ENCODE results near the gene ABCD1.

Gene ABCD1

DNA sequence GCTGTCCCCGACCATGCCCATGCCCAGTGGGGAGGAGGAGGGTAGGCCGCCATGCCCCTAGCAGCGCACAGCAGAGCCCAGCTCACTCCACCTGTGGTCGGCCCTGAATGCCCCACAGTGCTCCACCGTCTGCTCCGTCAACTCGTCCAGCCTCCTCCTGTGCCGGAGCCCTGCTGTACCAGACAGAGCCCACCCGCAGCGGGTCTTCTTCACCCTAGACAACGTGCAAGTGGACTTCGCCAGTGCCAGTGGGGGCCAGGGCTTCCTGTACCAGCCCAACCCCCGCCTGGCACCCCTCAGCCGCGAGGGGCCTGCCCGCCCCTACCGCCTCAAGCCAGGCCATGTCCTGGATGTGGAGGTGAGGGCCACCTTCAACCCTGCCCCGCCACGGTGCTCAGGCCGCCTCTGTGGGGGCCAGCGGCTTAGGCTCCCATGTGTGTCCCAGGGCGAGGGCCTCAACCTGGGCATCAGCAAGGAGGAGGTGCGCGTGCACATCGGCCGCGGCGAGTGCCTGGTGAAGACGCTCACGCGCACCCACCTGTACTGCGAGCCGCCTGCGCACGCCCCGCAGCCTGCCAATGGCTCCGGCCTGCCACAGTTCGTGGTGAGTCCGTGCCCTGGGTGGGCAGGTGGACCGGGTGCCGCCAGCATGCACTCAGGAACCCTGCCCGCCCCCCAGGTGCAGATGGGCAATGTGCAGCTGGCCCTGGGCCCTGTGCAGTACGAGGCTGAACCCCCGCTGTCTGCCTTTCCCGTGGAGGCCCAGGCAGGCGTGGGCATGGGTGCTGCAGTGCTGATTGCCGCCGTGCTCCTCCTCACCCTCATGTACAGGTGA lies 49.3 kb downstream of the ABCD1 start:
- DNase-seq (ENCODE audit: low read depth): no peak

DNA sequence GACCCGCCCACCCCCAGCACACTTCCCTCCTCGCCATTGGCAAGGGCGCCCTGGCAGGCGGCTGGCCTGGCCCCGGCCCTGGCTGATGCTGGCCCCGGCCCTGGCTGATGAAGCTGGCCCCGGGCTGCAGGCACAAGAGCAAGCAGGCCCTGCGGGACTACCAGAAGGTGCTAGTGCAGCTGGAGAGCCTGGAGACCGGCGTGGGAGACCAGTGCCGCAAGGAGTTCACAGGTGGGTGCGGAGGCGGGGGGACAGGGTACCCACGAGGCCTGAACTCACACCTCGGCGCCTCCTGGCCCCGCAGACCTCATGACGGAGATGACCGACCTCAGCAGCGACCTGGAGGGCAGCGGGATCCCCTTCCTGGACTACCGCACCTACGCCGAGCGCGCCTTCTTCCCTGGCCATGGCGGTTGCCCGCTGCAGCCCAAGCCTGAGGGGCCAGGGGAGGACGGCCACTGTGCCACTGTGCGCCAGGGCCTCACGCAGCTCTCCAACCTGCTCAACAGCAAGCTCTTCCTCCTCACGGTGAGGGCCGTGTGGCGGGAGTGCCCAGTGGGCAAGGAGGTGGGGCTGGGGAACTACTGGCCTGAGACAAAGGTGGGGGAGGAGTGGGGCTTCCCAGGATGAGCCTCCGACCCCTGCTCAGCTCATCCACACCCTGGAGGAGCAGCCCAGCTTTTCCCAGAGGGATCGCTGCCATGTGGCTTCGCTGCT lies 50.1 kb downstream of the ABCD1 start:
- DNase-seq (ENCODE audit: low read depth): no peak

DNA sequence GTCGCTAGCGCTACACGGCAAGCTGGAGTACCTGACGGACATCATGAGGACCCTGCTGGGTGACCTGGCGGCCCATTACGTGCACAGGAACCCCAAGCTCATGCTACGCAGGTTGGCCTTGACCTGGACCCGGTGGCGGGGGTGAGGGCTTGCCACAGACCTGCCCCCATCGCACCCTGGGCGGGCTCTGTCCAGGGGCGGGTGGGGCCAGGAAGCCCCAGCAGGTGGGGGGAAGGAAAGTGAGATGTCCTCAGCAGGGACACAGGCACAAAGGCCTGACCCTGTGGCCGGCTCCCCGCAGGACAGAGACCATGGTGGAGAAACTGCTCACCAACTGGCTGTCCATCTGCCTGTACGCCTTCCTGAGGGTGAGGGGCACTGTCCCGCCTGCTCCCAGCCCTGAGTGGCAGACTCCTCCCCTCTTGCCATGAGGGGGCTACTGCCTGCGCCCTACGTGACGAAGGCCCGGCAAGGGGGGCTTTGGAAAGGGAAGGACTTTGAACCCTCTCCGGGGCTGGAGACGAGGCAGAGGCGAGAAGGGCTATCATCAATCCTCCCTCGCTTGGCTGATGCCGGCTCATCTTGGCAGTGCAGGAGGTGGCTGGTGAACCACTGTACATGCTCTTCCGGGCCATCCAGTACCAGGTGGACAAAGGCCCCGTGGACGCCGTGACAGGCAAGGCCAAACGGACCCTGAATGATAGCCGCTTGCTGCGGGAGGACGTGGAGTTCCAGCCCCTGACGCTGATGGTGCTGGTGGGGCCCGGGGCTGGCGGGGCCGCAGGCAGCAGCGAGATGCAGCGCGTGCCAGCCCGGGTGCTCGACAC lies 50.9 kb downstream of the ABCD1 start:
- no peak for DNase-seq (ENCODE audit: low read depth)

DNA sequence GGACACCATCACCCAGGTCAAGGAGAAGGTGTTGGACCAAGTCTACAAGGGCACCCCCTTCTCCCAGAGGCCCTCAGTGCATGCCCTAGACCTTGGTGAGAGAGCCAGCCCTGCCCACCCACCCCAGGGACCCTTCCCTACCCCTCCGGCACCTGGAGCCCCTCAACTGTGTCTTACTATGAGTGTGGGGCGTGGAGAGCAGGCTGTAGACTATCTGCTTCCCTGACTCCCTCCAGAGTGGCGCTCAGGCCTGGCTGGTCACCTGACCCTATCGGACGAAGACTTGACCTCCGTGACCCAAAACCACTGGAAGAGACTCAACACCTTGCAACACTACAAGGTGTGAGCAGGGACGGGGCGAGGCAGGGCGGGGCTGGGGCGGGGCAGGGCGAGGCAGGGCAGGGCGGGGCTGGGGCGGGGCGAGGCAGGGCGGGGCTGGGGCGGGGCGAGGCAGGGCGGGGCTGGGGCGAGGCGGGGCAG lies 51.5 kb downstream of the ABCD1 start:
- DNase-seq (ENCODE audit: low read depth): no peak

DNA sequence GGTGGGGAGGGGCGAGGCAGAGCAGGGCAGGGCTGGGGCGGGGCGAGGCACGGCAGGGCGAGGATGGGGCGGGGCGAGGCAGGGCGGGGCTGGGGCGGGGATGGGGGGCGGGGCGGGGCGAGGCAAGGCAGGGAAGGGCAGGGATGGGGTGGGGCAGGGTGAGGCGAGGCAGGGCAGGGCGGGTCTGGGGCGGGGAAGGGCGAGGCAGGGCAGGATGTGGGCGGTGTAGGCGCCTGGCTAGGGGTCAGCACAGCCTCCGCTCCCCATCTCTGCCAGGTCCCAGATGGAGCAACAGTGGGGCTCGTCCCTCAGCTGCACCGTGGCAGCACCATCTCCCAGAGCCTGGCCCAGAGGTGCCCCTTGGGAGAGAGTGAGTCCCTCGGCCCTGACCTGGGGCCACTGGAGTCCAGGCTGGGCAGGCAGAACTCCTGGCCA lies 52.0 kb downstream of the ABCD1 start:
- DNase-seq (ENCODE audit: low read depth): no peak

DNA sequence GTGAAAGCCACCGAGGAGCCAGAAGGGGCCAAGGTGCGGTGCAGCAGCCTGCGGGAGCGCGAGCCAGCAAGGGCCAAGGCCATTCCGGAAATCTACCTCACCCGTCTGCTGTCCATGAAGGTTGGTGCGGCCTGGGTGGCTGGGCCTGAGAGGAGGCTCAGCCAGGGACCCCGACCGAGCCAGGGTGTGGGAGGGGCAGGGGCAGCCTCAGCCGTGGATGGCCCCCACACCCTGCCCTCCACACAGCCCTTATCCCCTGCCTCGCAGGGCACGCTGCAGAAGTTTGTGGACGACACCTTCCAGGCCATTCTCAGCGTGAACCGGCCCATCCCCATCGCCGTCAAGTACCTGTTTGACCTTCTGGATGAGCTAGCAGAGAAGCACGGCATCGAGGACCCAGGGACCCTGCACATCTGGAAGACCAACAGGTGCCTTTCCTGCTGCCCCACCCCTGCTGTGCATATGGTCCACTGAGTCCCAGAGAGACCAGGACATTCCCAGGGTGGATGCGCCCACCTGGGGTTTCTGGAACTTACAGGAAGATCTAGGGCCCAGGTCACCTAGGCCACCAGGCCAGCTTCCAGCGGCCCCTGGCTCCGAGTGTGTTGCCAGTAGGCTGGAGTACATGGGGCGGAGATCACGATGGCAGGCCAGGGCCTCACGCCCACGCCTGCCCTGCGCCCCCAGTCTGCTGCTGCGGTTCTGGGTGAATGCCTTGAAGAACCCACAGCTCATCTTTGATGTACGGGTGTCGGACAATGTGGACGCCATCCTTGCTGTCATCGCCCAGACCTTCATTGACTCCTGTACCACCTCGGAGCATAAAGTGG lies 52.8 kb downstream of the ABCD1 start:
- no peak for DNase-seq (ENCODE audit: low read depth)

DNA sequence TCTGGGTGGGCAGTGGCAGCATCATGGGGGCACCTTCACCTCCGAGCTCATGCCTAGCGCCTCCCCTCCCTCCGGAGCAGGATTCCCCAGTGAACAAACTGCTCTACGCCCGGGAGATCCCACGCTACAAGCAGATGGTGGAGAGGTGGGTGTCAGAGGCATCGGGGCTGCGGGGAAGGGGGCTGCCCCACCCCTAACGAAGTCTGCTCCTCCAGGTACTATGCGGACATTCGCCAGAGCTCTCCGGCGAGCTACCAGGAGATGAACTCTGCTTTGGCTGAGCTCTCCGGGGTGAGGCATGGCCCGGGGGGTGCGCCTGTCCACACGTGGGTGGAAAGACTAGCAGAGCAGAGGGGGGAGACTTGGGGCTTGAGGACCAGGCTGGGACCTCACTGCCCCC lies 53.5 kb downstream of the ABCD1 start:
- DNase-seq (ENCODE audit: low read depth): no peak

DNA sequence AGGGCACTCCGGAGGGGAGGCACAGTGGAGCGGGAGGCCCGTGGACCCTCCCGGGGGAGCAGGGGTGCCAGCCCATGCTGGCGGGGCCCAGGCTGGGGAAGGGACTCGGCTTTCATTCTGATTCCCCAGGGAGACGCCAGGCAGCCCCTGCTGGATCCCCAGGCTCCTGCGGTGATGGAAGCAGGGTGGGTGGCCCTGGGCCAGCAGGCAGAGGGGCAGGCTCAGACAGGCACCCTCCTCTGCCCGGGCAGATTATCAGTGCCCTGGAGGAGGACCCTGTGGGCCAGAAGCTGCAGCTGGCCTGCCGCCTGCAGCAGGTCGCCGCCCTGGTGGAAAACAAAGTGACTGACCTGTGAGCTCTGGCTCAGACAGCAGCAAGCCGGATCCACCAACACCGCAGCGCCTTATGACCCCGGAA lies 54.0 kb downstream of the ABCD1 start:
- no peak for DNase-seq (ENCODE audit: low read depth)

DNA sequence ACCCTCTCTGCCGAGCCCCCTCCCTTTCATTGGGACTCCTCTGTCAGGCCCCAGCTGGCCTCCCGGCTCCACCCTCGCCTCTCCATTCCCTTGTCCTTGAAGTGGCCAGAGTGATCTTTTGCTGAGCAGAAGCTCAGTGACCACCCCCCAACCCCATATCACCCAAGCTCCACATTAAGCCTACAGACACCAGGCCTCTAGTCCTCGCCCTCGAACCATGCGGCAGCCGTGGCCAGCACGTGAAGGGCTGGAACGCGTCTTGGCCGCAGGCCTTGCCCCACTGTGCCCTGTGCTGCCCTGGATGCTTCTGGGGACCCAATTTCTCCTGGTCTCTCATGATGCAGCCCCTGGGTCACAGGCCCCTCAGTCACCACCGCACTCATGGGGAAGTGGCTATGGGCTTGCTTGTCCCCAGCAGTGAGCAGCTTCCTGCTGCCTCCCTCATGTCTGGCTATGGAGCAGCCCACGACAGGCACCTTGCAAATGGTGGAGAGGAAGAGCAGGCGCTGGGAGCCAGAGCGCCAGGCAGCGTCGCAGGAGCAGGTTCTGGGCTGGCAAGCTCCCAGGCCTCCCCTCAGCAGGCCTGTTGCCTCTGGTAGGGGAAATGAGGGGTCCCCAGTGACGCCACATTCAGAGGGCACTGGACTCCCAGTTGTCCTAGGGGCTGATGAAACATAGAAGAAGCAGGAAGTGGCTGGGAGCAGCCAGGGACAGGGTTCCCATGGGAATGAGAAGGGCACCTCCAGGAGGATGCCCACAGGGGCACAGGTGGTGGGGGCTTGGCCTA lies 55.4 kb downstream of the ABCD1 start:
- no peak for DNase-seq (ENCODE audit: low read depth)

DNA sequence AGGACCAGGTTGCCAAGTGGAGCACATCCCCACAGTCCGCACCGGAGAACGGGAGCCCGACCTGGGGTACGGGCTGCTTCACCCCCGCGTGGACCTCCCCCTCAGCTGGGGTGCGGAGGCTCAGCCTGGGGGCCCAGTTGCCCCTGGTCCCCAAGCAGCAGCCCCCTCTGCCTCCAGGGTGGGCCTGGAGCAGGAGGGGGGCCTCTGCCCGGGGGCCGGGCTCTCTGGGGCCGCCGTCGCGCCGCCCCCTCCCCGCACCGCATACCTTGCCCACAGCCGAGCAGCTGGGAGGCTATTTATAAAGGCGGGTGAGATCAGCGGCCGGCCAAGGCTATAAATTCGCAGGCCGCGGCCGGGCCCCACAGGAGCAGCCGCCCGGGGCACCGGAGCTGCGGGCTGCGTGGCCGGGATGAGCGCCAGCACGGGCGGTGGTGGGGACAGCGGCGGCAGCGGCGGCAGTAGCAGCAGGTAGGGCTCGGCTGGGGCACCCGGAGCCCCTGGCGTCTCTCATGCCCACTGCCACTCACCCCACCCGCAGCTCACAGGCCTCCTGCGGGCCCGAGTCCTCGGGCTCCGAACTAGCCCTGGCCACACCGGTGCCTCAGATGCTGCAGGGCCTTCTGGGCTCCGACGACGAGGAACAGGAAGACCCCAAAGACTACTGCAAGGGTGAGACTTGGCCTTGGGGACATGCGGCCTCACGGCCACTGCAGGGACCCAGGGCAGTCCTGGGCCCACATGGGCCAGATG lies 56.2 kb downstream of the ABCD1 start, which contains the start of gene SRPK3:
SRPK3 (plus strand) TSS at position 364 of the 750 bp plus-strand sequence; CDS start at position 410, 46 bp downstream.
- no peak for DNase-seq (ENCODE audit: low read depth)

DNA sequence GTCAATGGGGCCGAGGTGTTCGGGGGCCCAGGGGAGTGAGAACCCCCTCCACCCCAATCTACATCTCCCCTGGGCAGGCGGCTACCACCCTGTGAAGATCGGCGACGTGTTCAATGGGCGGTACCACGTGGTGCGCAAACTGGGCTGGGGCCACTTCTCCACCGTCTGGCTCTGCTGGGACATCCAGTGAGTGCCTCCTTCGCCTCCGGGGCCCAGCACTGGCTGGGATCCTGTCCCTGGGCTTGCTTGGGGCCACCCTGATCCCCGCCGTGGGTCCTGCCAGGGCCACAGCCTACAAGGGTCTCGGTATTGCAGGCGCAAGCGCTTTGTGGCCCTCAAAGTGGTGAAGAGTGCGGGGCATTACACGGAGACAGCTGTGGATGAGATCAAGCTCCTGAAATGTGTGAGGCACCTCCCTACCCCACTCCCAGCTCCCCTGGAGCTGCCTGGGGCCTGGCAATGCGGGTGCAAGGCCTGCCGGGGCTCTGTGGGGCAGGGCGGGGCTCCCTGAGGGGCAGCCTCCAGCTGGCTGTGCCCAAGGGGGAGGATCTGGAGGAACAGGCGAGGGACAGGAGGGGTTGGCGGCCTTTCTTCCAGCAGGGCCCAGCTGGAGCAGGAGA lies 56.9 kb downstream of the ABCD1 start:
- DNase-seq (ENCODE audit: low read depth): no peak

DNA sequence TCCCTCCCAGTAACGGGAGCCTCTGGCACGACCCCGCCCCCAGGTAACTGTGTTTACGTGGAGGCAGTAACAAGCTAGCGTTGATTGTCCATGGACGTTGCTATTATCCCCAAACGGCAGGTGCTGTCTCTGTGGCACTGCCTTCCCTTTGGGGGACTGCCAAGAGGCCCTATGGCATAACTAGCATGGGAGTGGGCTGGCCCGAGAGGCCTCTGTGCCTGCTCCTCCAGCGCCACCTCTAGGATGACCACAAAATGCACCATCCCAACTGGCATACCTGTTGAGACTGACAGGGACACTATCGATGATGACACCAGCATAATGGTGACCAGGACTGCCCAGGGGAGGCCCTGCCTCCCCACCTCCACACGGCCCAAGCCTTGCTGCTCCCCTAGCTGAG lies 57.7 kb downstream of the ABCD1 start:
- DNase-seq (ENCODE audit: low read depth): no peak

DNA sequence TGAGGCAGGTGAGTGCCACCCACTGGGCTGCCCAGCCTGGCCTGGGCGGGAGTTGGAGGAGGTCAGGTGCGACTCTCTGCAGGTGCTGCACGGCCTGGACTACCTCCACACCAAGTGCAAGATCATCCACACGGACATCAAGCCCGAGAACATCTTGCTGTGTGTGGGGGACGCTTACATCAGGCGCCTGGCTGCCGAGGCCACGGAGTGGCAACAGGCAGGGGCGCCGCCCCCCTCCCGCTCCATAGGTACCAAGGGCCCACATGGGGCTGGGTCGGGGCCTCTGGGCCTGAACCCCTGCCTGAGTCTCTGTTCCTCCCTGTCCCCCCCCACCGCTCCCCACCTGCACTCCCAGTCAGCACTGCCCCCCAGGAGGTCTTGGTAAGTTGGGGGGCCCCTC lies 58.2 kb downstream of the ABCD1 start:
- no peak for DNase-seq (ENCODE audit: low read depth)

DNA sequence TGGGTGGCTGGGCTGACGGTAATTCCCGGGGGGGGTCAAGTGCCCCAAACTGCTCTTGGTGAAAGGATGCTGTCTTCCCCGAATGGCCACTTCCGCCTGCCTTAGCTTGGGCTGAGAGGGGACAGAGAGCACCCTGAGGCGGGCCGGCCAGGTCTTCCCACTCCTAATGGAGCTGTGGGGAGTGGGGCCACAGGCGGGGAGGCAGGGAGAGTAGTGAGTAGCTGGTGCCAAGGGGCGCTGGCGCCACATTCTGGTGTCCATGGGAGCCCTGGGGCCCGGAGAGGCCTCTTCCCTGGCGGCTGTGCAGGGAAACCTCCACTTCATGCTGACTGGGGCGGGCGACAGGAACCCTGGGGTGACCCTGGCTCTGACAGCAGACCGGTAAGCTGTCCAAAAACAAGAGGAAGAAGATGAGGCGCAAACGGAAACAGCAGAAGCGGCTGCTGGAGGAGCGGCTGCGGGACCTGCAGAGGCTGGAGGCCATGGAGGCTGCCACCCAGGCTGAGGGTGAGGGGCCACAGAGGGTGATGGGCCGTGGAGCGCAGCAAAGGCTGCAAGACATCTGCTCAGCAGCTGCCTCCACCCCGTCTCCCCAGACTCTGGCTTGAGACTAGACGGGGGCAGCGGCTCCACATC lies 58.8 kb downstream of the ABCD1 start:
- no peak for DNase-seq (ENCODE audit: low read depth)

DNA sequence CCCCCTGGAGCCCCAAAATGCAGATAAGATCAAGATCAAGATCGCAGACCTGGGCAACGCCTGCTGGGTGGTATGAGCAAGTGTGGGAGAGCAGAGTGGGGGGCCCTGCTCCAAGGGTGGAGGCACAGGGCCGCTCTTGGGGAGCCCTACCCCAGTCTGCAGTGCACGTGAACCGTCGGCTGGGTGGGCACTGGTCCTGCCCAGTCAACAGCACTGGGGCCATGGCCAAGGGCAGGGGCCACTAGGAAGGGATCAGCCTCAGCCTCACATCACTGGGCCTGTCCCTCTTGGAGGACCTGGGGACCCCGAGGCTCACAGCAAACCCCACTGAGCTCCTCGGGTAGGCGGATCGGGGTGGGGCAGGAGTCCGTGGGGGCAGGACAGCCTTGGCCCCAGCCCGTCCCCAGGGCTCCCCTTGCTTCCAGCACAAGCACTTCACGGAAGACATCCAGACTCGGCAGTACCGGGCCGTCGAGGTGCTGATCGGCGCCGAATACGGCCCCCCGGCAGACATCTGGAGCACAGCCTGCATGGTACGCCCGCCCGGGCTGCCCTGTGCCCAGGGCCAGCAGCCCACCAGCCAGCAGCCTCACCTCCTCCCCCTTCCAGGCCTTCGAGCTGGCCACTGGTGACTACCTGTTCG lies 59.8 kb downstream of the ABCD1 start:
- DNase-seq (ENCODE audit: low read depth): no peak

DNA sequence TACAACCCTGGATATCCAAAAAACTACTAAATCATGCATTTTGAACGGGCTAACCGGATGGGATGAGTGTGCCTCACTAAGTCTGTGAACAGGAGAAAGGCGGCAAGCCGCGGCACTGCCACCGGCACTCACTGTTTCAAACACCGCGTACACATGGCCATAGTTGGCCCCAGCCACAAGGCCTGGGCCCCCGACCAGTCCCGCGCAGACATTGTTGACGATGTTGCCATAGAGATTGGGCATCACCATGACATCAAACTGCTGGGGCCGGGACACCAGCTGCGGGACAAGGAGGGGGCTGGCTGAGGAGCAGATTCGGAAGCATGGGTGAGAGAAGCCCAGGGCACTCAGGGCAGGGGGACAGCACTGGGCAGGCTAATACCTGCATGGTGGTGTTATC lies 62.0 kb downstream of the ABCD1 start:
- DNase-seq (ENCODE audit: low read depth): no peak

DNA sequence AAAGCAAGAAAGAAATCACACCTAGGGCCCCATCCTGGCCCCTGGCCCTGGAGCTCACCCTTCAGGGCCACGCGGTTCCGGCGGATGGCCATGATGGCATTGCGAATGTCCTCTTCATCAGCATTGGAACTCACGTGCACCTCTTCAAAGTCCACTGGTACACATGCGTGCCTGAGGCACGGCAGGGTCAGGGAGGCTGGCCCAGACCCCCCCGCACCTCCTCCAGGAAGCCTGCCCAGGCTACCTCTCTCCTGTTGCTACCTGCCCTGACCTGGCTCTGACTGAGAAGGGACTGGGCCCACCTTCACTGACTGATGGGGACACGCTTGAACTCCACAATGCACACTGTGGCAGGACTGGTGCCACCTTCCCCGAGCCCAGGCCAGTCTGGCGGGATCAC lies 65.0 kb downstream of the ABCD1 start:
- DNase-seq (ENCODE audit: low read depth): no peak

DNA sequence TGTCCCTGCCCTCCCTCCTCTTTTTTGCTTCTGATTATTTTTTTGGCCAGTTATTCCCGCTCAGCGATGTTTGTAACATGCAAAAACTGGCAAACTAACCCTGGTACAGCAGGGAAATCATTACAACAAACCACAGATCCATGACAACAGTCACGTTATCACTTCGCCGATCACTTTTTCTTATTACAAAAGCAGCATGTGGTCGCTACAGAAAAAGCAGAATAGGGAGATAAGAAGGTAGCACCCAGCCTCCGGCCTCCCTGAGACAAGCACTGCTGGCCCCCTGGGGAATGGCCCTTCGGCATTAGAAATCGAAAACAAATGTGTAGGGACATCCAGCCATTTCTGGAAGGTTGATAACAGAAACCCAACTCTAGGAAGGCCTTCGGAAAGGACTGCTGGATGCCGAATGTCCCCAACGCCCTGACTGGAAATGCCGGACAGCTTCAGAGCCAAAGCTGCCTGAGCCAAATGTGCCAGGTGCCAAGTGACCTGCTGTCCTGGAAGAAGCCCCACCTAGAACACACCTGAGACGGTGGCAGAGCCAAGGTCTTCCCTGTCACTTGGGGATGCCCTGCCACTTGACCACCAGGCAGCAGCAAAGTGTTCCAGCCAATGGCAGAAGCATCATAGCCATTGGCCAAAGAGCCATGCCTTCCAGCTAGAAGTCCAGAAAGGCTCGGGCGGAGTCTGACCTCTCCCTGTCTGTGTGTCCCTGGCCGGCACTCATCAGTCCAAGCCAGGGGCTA lies 66.6 kb downstream of the ABCD1 start:
- DNase-seq (ENCODE audit: low read depth): no peak
